Measurements from ENCODE around the gene PLEKHA1.

DNA sequence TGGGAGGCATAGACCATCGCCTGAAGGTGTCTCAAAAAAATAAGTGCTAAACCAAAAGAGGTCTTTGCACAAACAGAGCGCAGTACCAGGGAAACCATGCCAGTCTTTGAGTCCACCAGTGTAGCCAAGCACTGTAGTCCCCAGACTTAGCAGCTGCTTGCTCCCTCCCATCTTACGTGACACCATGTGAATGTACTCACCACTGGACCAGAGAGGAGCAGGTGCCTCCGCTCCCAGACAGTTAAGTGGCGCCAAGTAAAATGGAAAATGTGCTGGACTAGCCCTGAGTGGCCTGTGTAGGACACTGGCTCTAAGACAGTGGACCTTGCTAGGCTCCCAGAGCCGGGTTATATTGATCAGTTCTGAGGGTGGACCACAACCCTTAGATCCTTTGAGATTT lies 47.7 kb upstream of the PLEKHA1 start:
- TF ChIP-seq POLR2A (IDR thresholded peaks at IDR 0.05) (no peak), EP300 (IDR thresholded peaks at IDR 0.05) (no peak)
